WERI-Rb-1 (cell line): ENCODE data around the gene BIRC7.

Experiments used
- DNase-seq: peaks from one replicate; pipeline ENCODE4 v3.0.0-alpha.2; 2020
- H3K27ac ChIP-seq: fragments of 250-450 bp; sonication (Bioruptor Pico); 2 replicates; pipeline ENCODE4 v1.5.1; 2020; ENCODE audit warnings: mild to moderate bottlenecking, moderate library complexity
- H3K27me3 ChIP-seq: fragments of 250-450 bp; sonication (Bioruptor Pico); 2 replicates; pipeline ENCODE4 v1.5.1; 2021; ENCODE audit warnings: mild to moderate bottlenecking, low read depth, moderate library complexity; ENCODE audit not compliant: insufficient read depth, severe bottlenecking
- H3K36me3 ChIP-seq: fragments of 250-450 bp; sonication (Bioruptor Pico); 2 replicates; pipeline ENCODE4 v1.5.1; 2020; ENCODE audit warnings: mild to moderate bottlenecking, moderate library complexity
- H3K4me3 ChIP-seq: 2 replicates; pipeline ENCODE4 v1.5.1; 2011; ENCODE audit warnings: low read depth, mild to moderate bottlenecking, control low read depth, low read length
- H3K9me3 ChIP-seq: fragments of 250-450 bp; sonication (Bioruptor Pico); 2 replicates; pipeline ENCODE4 v1.5.1; 2021; ENCODE audit warnings: mild to moderate bottlenecking, moderate library complexity; ENCODE audit not compliant: severe bottlenecking
- CTCF ChIP-seq: IDR thresholded peaks from 2 replicates; pipeline ENCODE4 v1.5.1; 2011; ENCODE audit warnings: low read depth, mild to moderate bottlenecking, control low read depth, inconsistent platforms, low read length

BIRC7 gene

GRCh38 chr20:63240004-63240403, 4.3 kb downstream of the BIRC7 start:
- no peaks in the 10 kb centered on the region for H3K27me3 ChIP-seq
- H3K4me3 ChIP-seq: no peak overlapping the region
- DNase-seq: no peak
- no peak overlapping the region for H3K27ac ChIP-seq
- no peaks in the 10 kb centered on the region for H3K36me3 ChIP-seq
- H3K9me3 ChIP-seq: no peaks in the 10 kb centered on the region
- TF ChIP-seq CTCF: no peak

- TF ChIP-seq CTCF: no peak
- no peak for DNase-seq
- Histone ChIP-seq H3K27ac (no peak overlapping the region), H3K9me3 (no peaks in the 10 kb centered on the region), H3K27me3 (no peaks in the 10 kb centered on the region), H3K4me3 (no peak overlapping the region), H3K36me3 (no peaks in the 10 kb centered on the region)
Measured at GRCh38 chr20:63241272-63241671, 5.6 kb downstream of the BIRC7 start.

- no peaks in the 10 kb centered on the region for H3K36me3 ChIP-seq
- TF ChIP-seq CTCF: no peak
- no peaks in the 10 kb centered on the region for H3K9me3 ChIP-seq
- no peak overlapping the region for H3K27ac ChIP-seq
- H3K27me3 ChIP-seq: no peaks in the 10 kb centered on the region
- no peak for DNase-seq
- H3K4me3 ChIP-seq: no peak overlapping the region
Measured at GRCh38 chr20:63242736-63243135, 7.0 kb downstream of the BIRC7 start.

- Histone ChIP-seq H3K9me3 (no peaks in the 10 kb centered on the region), H3K4me3 (no peak overlapping the region), H3K27ac (peak overlapping the region; percentile 28; the same call in 1 of the 2 replicates), H3K27me3 (no peaks in the 10 kb centered on the region), H3K36me3 (no peaks in the 10 kb centered on the region)
- no peak for DNase-seq
- no peak for TF ChIP-seq CTCF
Measured at GRCh38 chr20:63243604-63244247, 8.0 kb downstream of the BIRC7 start.

- no peak for DNase-seq
- TF ChIP-seq CTCF: no peak
- Histone ChIP-seq H3K36me3 (no peaks in the 10 kb centered on the region), H3K27me3 (no peaks in the 10 kb centered on the region), H3K27ac (no peak overlapping the region), H3K4me3 (no peak overlapping the region), H3K9me3 (no peaks in the 10 kb centered on the region)
Measured at GRCh38 chr20:63244468-63244867, 8.8 kb downstream of the BIRC7 start.
